Measurements from ENCODE around the gene GADL1.

GADL1 gene

GRCh38 chr3:30753766-30754165, 140.7 kb downstream of the GADL1 start:
- no peak for DNase-seq

- DNase-seq: no peak
Measured at GRCh38 chr3:30752970-30753369, 141.5 kb downstream of the GADL1 start.

GRCh38 chr3:30752491-30752890, 142.0 kb downstream of the GADL1 start:
- DNase-seq: no peak

DNA sequence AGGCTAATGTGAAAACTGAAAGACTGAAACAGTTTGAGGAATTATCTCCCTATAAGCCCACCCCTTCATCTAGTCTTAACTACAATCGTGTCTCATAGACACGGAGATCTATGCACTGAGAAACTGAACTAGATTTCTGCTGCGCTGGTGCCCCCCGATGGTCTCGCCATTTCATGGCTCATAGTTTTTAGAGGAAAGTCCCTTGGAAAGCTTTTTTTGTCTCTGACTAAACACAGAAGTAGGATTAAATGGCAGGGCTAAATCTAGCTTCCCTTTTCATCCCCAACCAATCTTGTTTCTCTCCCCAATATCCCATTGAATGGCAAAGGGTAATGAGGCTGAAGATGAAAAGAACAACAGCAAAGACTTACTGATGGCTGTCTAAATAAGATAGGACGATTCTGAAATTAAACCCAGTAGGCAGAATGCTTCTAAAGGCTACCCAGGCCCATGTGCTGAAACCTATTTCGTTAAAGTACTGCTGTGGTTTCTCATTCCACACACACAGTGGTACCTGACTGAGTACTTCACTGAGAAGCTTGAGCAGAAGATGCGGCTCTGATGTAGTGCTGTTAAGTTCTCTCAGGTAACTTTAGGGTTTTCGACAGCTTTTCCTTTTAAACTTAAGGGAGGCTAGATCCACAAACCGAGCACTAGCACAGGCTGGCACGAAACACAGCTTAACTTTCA, 142.7 kb downstream of the GADL1 start:
- DNase-seq: peak; percentile 49

DNA sequence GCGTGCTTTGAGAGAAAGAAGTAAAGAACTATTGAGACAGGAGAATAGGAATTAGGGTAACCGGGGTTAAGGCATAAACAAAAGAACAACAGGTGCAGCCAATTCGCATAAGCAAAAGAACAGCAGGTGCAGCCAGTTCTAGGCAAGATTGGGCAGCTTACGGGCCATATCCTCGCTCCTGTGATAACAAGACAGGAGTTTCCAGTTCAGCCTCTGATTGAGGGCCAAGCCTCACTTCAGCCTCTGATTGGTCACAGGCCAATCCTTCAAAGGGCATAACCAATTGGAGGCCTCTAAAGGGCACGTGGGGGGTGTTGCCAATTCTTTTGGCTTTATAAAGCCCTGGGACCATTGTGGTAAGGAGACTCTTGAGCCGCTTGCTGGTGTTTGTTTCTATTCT, 143.5 kb downstream of the GADL1 start:
- DNase-seq: no peak

DNA sequence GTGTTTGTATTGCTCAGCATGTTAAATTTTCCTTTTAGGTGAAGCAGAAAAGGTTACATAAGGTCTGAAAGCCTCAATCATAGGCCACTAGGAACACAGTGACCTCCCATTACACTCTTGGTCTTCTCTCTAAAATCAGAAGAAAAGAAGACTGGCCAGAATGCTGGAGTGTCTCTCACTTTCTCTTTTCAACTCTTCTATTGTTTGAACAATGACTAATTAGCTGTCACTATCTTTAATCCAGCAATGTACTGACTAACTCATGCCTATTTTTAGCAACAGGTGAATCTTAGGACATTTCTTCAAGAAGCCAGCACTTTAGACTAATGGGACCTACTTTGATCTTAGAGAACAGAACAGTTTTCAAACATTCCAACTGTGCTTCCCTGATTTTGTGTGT, 145.2 kb downstream of the GADL1 start:
- no peak for DNase-seq

GRCh38 chr3:30747771-30748281, 146.6 kb downstream of the GADL1 start:
- no peak for DNase-seq

- DNase-seq: no peak
Measured at GRCh38 chr3:30743641-30744317, 150.7 kb downstream of the GADL1 start.

DNA sequence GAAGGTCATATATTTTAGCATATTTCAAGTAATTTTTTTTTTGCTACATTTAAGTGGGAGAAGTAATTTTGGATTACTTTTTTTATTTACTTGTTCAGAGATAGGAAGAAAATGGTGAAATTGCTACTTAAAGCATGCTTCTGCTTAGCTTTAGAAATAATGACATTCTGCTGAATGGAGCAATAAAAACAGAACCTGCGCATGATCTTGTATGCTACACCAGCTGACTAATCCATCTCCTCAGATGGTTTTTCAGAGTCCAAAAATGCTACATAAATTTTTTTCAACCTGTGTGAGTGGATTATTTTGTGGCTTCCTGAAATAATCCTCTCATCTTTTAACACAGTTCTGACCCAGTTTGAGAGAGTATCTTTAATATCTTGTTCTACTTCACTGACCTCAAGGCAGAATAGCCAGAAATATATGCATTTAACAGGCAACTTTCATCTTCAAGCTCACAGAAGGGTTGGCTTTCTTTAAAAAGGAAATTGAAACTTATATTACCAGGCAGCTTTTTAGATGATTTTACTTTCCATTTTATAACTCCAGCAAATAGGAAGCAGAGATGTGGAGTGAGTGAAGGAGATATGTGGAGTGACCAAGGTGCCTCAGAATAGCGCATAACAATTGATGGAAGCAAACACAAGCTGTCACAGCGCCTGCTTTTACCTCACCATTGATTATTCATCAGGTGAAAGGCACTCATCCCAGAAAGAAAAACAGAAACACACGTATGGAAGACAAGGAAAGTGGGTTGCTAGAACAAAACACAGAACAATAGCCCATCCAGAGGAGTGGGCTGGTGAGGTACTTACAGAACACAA, 151.5 kb downstream of the GADL1 start:
- no peak for DNase-seq

DNA sequence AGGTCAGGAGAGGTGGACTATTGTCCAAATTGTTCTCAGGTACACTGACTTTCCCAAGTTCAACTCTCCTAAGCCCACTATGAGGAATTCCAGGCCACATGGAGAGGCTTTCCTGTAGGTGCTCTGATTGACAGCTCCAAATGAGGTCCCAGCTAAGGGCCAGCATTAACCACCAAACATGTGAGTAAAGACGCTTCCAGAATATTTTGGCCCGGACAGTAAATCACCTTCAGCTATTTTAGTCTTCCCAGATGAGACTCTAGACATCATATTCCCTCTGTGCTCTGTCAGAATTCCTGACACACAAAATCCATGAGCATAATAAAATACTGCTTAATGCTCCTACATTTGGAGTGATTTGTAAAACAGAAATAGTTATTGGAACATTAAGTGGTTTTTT, 152.6 kb downstream of the GADL1 start:
- no peak for DNase-seq

DNA sequence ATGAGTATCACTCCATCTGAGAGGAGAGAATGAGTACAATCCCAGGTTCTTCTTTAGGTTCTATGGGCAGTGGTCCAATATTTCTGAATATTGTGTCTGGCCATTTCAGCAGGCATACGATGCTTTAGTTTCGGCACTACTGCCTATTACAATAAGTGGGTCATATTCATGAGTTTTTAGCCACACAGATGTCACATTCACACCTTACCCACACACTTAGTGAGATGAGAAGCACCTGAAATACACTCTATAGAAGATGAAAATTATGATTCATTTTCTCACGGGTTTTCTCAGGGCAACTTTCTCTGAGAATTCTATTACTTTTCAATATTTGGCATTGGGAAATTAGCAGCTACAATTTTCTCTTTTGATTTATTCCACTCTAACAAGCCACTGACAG, 155.9 kb downstream of the GADL1 start:
- no peak for DNase-seq

DNA sequence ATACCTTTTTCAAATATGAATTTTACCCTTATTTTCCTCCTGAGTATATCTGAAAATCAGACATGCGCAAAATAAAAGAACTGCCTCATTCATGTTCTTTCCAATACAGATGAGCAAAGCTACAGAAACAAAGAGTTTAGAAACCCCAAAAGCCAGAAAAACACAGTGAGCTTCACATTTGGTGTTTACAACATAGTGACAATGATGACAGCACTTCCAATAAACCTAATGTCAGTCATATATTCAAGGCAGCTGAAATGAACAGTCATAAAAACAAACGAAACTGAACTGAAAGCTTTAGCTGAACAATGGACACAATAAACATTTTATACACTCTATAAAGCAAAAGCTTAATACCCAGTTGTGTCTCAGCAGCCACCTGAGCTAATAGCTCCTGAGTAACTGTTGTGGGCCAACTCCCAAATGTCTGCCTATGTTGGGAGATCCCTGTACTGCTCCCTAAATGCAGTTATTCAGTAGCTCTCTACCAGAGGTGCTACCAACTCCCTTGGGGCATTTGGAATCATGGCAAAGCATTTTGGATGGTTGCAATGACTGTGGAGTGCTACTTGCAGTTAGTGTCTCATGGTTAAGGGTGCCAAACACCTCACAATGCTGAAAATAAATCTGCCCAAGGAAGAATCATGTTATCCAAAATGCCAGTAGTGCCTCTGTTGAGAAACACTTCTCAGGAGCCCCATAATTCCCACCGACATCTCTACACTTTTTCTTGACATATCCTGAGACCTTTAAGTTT, 156.5 kb downstream of the GADL1 start:
- DNase-seq: no peak

GRCh38 chr3:30733696-30734095, 160.8 kb downstream of the GADL1 start:
- DNase-seq: no peak

GRCh38 chr3:30733209-30733608, 161.3 kb downstream of the GADL1 start:
- DNase-seq: no peak

- DNase-seq: no peak
Measured at GRCh38 chr3:30730967-30731366, 163.5 kb downstream of the GADL1 start.

DNA sequence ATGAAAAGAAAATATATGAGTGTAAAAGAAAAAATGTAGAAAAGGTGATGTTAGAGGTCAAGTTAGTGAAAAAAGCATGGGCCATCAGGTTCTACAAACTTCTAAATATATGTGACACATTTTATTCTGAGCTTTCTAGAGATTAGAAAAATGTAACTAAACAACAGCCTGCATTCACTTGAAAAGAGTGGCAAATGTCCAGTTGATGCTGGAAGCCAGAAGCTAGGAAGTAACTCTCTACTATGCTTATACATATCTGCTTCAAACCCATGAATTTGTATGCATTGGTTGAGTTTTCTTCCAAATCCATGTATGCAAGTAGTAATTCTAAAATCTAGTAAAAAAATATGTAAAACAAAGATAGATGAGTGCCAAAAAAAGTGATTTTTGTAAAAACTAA, 164.5 kb downstream of the GADL1 start:
- DNase-seq: no peak

DNA sequence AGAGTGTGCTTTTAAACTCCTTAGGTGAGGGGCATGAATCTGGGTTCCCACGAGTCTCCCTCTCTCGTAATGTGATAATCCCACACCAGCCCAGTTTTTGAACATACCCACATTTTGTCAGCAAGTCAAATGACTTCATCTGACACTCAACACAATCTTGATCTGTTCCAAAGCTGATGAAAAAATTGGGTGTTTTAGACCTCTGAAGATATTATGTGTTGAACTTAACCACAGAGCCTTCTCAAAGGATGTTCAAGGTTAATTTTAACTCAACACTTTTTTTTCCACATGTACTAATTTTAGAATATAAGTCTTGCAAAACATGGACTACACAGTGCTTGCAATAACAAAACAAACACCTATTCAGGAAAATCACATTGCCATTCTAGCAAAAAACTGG, 164.9 kb downstream of the GADL1 start:
- DNase-seq: no peak

DNA sequence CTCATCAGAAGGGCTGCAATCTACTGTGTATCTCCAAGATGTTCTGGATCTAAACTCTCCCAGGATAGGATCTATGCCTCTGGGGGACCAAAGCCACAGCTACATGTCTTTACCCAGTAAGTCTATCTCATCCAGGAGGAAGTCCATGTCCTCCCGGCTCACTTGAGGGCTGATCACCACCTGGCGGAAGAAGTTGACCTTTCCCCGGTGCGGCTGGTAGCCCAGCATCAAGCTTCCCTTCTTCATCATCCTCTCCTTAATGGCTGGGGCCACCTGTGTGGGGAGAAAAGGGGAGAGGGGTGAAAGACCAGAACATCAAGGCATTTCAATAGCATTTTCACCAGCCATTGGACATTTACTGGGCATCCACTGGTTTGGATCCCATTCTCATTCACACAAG, 166.3 kb downstream of the GADL1 start:
- no peak for DNase-seq

DNA sequence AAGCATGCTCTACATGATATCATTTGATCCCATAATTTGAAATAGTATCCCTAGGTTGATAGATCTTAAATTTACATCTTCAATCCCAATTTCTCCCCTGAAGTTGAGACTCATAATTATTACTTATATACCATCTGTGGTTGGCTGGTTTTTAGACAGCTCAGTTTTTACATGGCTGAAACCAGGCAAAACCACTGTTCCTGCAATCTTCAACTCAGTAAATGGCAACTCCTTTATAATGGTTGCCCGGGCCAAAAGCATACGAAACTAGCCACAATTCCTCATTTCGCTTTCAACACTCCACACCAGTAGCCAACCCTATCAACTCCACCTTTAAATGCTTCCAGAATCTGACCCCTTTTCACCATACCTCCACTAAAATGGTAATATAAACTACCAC, 169.6 kb downstream of the GADL1 start:
- DNase-seq: no peak

DNA sequence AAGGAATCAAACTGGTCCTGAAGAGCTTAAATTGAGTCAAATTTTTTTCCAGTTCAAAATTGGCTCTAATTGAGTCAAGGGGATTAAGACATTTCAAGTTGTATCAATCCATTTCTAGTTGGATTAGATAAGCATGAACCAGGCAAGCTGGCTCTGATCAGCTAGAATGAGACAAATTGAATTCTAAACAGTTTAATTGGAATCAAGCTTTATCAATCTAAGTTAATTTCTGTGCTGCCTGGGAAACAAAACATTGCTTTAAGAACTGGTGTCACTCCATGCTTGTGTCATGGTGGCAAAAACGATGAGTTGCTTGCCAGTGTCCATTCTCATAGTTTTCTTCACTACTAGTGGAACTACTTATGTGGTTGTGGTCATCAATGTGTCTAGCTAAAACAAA, 171.2 kb downstream of the GADL1 start:
- DNase-seq: no peak

- no peak for DNase-seq
Measured at GRCh38 chr3:30721314-30721634, 173.2 kb downstream of the GADL1 start.

DNA sequence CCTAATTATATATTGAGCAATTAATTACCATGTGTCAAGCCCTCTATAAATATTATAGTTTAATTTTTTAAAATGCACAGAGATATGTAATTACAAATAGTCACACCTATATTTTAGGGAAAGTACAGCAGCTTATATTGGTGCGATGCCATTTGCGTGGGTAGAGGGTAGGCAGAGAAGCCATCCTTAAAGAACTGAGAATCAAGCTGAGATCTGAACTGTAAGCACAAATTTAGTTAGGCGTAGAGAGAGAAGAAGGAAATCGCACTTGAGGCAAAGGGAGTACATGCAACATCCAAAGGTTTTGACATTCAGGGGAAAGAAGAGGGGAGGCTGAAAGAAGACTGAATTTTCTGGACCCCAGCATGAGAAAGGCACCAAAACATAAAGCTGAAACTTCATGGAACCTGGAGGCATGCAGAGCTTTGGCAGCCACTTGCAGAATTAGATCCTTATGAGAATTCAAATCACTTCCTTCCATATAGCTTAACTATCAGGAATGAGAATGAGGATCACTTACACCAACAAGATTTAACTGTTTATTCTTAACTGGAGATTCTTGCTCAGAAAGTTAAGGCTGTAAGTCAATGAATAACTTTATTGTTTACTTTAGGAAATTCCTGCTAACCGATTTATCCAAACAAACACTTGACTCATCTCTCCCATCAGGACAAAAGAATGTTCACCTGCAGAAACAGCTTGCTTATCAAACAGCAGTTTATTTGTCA, 173.7 kb downstream of the GADL1 start:
- DNase-seq: no peak

- no peak for DNase-seq
Measured at GRCh38 chr3:30719536-30719935, 174.9 kb downstream of the GADL1 start.
